Stimulated activated CD4-positive, alpha-beta T cell treated with anti-CD3 and anti-CD28 coated beads, Interleukin-15, amount 100 ng/mL, for 24 hours (primary cell): Measurements from ENCODE around the gene UBE2M.

ENCODE experiments used
- DNase-seq: peaks from one replicate; pipeline ENCODE4 v3.0.0-alpha.2; 2020

The UBE2M gene

DNA sequence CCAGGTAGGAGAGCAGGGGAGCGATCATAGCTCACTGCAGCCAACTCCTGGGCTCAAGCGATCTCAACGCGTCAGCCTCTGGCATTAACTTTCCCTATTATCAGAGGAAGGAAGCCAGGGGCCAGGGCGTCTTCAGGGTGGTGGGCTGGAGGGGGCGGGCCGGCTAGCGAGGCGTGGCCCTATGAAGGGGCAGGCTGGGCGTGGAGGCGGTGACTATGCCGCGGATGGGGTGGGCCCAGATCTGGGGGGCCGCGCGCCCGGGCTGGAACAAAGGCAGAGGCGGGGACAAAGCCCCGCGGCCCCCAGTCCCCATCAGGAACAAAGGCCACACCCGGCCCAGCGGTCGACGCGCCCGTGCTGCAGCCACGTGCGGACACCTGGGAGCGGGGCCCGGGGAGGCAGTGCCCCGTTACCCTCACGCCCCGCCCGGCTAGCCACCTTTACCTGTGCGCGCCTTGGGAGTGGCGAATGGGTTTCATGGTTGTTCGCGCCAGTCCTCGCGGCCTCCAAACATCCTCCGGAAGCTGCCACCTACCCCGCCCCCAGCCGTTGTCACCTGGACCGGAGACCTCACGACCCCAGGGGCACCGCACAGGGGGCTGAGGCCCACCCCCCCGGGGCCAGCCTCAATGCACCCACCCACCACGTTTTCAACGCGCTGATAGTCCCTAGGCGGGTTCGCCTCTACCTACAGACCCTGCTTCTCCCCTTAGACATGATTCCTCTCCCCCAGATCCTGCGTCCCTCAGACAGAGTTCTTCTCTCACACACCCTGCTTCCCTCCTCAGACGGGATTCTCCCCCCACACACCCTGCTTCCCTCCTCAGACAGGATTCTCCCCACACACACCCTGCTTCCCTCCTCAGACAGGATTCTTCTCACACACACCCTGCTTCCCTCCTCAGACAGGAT, 19.9 kb downstream of the UBE2M start:
- peak; percentile 67 for DNase-seq

DNA sequence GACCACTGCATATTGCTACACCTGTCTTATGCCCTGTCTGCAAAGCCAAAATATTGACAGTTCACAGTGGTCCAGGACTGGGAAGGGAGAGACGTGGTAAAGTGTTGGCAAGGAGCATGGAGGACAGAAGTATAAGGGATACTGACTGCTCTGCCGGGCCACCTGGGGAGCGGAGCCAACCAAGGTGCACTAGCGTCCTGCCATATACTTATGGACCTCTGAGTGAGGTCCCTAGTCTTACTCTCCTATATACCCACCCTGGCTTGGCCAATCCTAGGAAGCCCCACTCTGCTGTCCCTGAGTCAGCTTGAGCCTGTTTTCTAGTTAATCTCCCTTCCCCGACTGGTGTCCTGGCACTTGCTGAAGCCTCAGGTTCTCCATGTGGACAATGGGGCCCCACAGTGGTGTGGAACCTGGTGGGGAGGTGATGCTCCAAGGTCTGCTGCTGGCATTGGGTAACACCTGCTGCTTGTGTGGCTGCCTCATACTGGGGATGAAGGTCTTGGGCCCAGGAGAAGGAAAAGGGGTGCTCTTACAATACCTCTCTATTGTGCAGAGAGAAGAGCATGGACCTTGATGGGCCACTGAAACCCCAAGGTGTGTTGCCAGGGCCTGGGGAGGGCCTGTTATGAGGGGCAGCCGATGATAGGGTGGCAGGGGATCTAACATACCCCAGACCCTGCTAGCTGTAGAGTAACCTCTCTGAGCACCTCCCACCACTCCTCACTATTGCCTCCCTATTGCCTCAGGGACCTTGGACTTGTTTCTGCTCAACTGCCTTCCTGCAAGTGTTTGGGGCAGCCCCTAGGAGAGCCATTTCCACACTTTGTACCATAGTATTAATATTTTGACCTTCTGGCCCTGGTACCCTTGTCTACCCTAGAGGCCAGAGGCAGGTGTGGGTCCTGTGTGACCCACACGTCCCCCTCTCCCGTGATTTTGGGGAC, 21.3 kb downstream of the UBE2M start:
- DNase-seq = no peak

GRCh38 chr19:58535857-58536256, 22.6 kb downstream of the UBE2M start:
- DNase-seq = no peak

GRCh38 chr19:58531034-58531840, 27.2 kb downstream of the UBE2M start:
- DNase-seq = no peak

- no peak for DNase-seq
Measured at GRCh38 chr19:58529405-58529804, 29.0 kb downstream of the UBE2M start.

- DNase-seq = no peak
Measured at GRCh38 chr19:58522709-58523108, 35.7 kb downstream of the UBE2M start.

DNA sequence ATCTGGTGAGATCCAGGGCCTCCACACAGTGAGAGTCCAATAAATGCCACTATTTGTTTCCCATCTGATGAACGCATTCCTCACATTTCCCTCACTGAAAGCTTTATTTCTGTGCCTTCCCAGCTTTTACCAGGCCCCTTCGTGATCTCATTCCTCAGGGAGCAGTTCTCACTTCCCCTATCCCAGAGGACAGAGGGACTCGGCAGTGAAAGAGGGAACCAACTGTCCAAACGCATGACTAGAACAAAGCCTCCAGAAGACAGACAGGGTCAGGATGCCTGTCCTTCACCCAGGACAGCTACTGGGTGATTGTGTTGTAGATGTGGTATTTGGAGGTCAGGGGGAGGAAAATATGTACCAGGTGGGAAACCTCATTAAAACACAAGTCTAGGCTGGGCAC, 36.8 kb downstream of the UBE2M start:
- DNase-seq = no peak

DNA sequence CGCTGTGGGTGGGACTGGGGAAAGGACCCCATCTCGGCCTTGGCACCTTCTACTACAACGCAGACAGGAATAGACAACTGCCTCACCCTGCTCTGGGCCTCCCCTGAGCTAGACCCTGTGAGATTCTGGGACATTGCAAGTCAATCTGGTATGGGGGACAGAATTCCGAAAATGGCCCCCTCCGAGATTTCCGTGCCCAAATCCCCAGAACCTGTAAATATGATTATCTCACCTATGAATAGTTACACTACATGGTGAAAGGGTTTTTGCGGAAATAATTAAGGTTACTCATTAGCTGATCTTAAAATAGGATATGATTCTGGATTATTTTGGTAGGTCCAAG, 38.2 kb downstream of the UBE2M start:
- no peak for DNase-seq

GRCh38 chr19:58519355-58520256, 38.8 kb downstream of the UBE2M start, which contains the start of gene ZBTB45:
TSS of gene ZBTB45 (minus strand) at chr19:58519810. CDS start at chr19:58517673, 2,137 bp downstream.
- DNase-seq = peak; percentile 93

- peak; percentile 67 for DNase-seq
Measured at GRCh38 chr19:58519087-58519354, 39.4 kb downstream of the UBE2M start.

- DNase-seq = peak; percentile 42
Measured at GRCh38 chr19:58518256-58519086, 39.9 kb downstream of the UBE2M start.

- no peak for DNase-seq
Measured at GRCh38 chr19:58516964-58517833, 41.2 kb downstream of the UBE2M start.

- DNase-seq = no peak
Measured at GRCh38 chr19:58516246-58516836, 42.1 kb downstream of the UBE2M start.

DNA sequence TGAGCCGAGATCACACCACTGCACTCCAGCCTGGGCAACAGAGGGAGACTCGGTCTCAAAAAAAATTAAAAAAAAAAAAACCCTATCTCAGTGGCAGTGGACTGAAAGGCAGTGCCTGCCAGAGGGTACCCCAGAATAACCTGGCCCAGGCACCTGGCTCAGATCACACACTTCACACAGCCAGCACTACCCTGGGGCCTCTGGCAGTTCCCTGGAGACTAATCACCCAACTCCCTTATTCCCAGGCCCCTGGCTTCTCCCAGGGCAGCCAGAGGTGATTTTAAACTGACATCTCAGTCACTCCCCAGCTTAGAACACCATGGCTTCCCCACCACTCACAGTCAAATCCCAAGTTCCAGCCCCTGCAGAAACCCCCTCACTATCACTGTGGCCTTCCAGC, 43.2 kb downstream of the UBE2M start:
- DNase-seq = no peak

GRCh38 chr19:58514564-58515022, 43.8 kb downstream of the UBE2M start:
- no peak for DNase-seq

GRCh38 chr19:58513694-58514563, 44.5 kb downstream of the UBE2M start:
- DNase-seq = peak; percentile 97

- DNase-seq = no peak
Measured at GRCh38 chr19:58513213-58513693, 45.2 kb downstream of the UBE2M start.
